Gastroesophageal sphincter (tissue), 4 donors: ENCODE measurements around the gene SH3RF3. TPM values are rescaled to one million over a fixed set of nuclear protein-coding genes. Genes with fewer than 3 reads are reported as not detected.

Experiments
- ATAC-seq: fragments of 150-250 bp; one replicate; pipeline ENCODE4 v1.9.1; 2016; ENCODE audit warnings: mild to moderate bottlenecking, moderate library complexity
- H3K27ac ChIP-seq, 4 donors: fragments of 200-600 bp; sonication (generic) in 3 of 4; 1 replicate in 3 of 4; 2 replicates in 1 of 4; pipeline ENCODE4 v1.5.1; 2016 to 2019
- H3K27me3 ChIP-seq: fragments of 200-600 bp; sonication (generic); one replicate; pipeline ENCODE4 v1.5.1; 2019
- H3K36me3 ChIP-seq, 2 donors: fragments of 200-600 bp; sonication (generic); one replicate each; pipeline ENCODE4 v1.5.1; 2019; ENCODE audit warnings: control low read depth in 1 of 2
- H3K4me1 ChIP-seq, 3 donors: fragments of 200-600 bp; sonication (generic); 1 replicate in 2 of 3; 2 replicates in 1 of 3; pipeline ENCODE4 v1.5.1; 2016 to 2019; ENCODE audit warnings: control low read depth in 2 of 3
- H3K4me3 ChIP-seq, 2 donors: fragments of 200-600 bp; sonication (generic); one replicate each; pipeline ENCODE4 v1.5.1; 2019; ENCODE audit warnings: mild to moderate bottlenecking in 1 of 2, moderate library complexity in 1 of 2
- H3K9me3 ChIP-seq, 3 donors: fragments of 200-600 bp; sonication (generic); one replicate each; pipeline ENCODE4 v1.5.1; 2017 to 2019; ENCODE audit warnings: control low read depth in 2 of 3
- CTCF ChIP-seq, 4 experiments: fragments of 200-600 bp in 2 of 4; fragments of 450-650 bp in 2 of 4; sonication (generic) in 1 of 4; IDR thresholded peaks; one replicate each; pipeline ENCODE4 v1.5.1; 2017 to 2019; ENCODE audit warnings: antibody characterized with exemption in 4 of 4, mild to moderate bottlenecking in 2 of 4, moderate library complexity in 2 of 4
- EP300 ChIP-seq: sonication (generic); formaldehyde crosslinking; IDR thresholded peaks from one replicate; pipeline ENCODE4 v1.6.1; 2017; ENCODE audit warnings: antibody characterized with exemption, mild to moderate bottlenecking
- POLR2A ChIP-seq, 2 donors: fragments of 450-650 bp; IDR thresholded peaks; one replicate each; pipeline ENCODE4 v1.6.1; 2017; ENCODE audit warnings: antibody characterized with exemption in 2 of 2, mild to moderate bottlenecking in 2 of 2, moderate library complexity in 1 of 2
- POLR2AphosphoS5 ChIP-seq: sonication (generic); formaldehyde crosslinking; IDR thresholded peaks from one replicate; pipeline ENCODE4 v1.6.1; 2017; ENCODE audit warnings: antibody characterized with exemption
- WGBS, 2 donors: methylation state at CpG; one replicate each; pipeline ENCODE4 v1.1.5; 2018; ENCODE audit warnings: low coverage in 1 of 2; 5-methylcytosine and 5-hydroxymethylcytosine counted together
- total RNA-seq, 4 donors: library from RNA; depleted of rRNA; stranded (reverse); fragments of >200 nt; gene quantifications; one replicate each; pipeline ENCODE4 v1.1.0, GENCODE V29; 2016

The SH3RF3 gene
- total RNA-seq, 4 donors from 2014 or later, result 10.1 to 15.8 (median 13.2) TPM

- TF ChIP-seq EP300, result no peak
- no peak for TF ChIP-seq POLR2AphosphoS5
- TF ChIP-seq POLR2A (IDR thresholded peaks at IDR 0.05), result no peak
- no peak for TF ChIP-seq CTCF (IDR thresholded peaks at IDR 0.05)
- 33 to 40% methylated on average over 1 of the region's 1 CpG for WGBS, 2 donors
- H3K27me3 ChIP-seq, result no peaks in the 10 kb centered on the region
- H3K36me3 ChIP-seq, result no peaks in the 10 kb centered on the region
- no peak for ATAC-seq
- H3K4me1 ChIP-seq, result peaks cover 3 to 35% (median 19%) of the 10 kb centered on the region in 3 donors
- H3K27ac ChIP-seq, result peak overlapping the region in 3 of 4 donors; percentile 33 to 49 (median 36)
- H3K4me3 ChIP-seq, result no peak overlapping the region
- no peaks in the 10 kb centered on the region for H3K9me3 ChIP-seq
Measured at GRCh38 chr2:109164311-109164710, 35.3 kb downstream of the SH3RF3 start.

GRCh38 chr2:109164739-109165221 is 35.8 kb downstream of the SH3RF3 start:
- peak overlapping the region in 3 of 4 donors; percentile 33 to 49 (median 36) for H3K27ac ChIP-seq
- no peak overlapping the region for H3K4me3 ChIP-seq
- WGBS, 2 donors, result 0 to 5% methylated on average over 3 of the region's 3 CpGs
- no peaks in the 10 kb centered on the region for H3K36me3 ChIP-seq
- peaks cover 3 to 35% (median 19%) of the 10 kb centered on the region in 3 donors for H3K4me1 ChIP-seq
- TF ChIP-seq POLR2AphosphoS5 (peak; percentile 78), POLR2A (IDR thresholded peaks at IDR 0.05) (no peak), EP300 (no peak)
- H3K27me3 ChIP-seq, result no peaks in the 10 kb centered on the region
- ATAC-seq, result peak; percentile 46
- no peaks in the 10 kb centered on the region for H3K9me3 ChIP-seq

GRCh38 chr2:109166811-109167210 is 37.8 kb downstream of the SH3RF3 start:
- Histone ChIP-seq H3K27me3 (no peaks in the 10 kb centered on the region), H3K4me1 (peaks cover 3 to 48% (median 29%) of the 10 kb centered on the region in 3 donors), H3K27ac (no peak overlapping the region), H3K36me3 (no peaks in the 10 kb centered on the region), H3K4me3 (no peak overlapping the region), H3K9me3 (no peaks in the 10 kb centered on the region)
- WGBS, 2 donors, result 67 to 79% methylated on average over 2 of the region's 2 CpGs
- TF ChIP-seq EP300 (no peak), POLR2A (IDR thresholded peaks at IDR 0.05) (no peak), POLR2AphosphoS5 (no peak), CTCF (IDR thresholded peaks at IDR 0.05) (no peak)
- no peak for ATAC-seq

GRCh38 chr2:109168086-109168485 is 39.1 kb downstream of the SH3RF3 start:
- Histone ChIP-seq H3K27ac (no peak overlapping the region), H3K36me3 (no peaks in the 10 kb centered on the region), H3K27me3 (no peaks in the 10 kb centered on the region), H3K4me3 (no peak overlapping the region), H3K4me1 (peaks cover 12 to 55% (median 36%) of the 10 kb centered on the region in 3 donors), H3K9me3 (no peaks in the 10 kb centered on the region)
- TF ChIP-seq EP300 (no peak), CTCF (IDR thresholded peaks at IDR 0.05) (no peak), POLR2AphosphoS5 (no peak), POLR2A (IDR thresholded peaks at IDR 0.05) (no peak)
- 91 to 92% methylated on average over 2 of the region's 2 CpGs for WGBS, 2 donors
- ATAC-seq, result no peak

GRCh38 chr2:109168716-109169115 is 39.7 kb downstream of the SH3RF3 start:
- Histone ChIP-seq H3K36me3 (no peaks in the 10 kb centered on the region), H3K4me3 (no peak overlapping the region), H3K27ac (no peak overlapping the region), H3K27me3 (no peaks in the 10 kb centered on the region), H3K9me3 (no peaks in the 10 kb centered on the region), H3K4me1 (peaks cover 16 to 57% (median 41%) of the 10 kb centered on the region in 3 donors)
- ATAC-seq, result no peak
- 83 to 92% methylated on average over 1 to 2 of the region's 2 CpGs for WGBS, 2 donors
- TF ChIP-seq POLR2A (IDR thresholded peaks at IDR 0.05) (no peak), POLR2AphosphoS5 (no peak), CTCF (IDR thresholded peaks at IDR 0.05) (no peak), EP300 (no peak)
